A673 (cell line): ENCODE results near the gene GPHA2. TPM values are rescaled to one million over a fixed set of nuclear protein-coding genes. Genes with fewer than 3 reads are reported as not detected.

Experiments
- BruUV-seq: library from RNA; stranded (reverse); fragments of 400-500 nt; replicated peaks from 2 replicates; lab custom pipeline; 2021; lab: Mats Ljungman, UMichigan
- CTCF ChIA-PET: fragments of 300-600 bp; sonication (Branson Sonifier 250); formaldehyde crosslinking; loops from one replicate; lab custom pipeline; 2022; ENCODE audit warnings: antibody characterized with exemption; lab: Charles Lee
- POLR2A ChIA-PET: fragments of 300-600 bp; sonication (Branson Sonifier 250); formaldehyde crosslinking; loops from one replicate; lab custom pipeline; 2022; ENCODE audit warnings: antibody characterized with exemption; ENCODE audit not compliant: low non-redundant PET; lab: Charles Lee
- DNase-seq: peaks from one replicate; pipeline ENCODE4 v3.0.0-alpha.2; 2015; ENCODE audit warnings: low spot score
- H3K27ac ChIP-seq: fragments of 200-600 bp; sonication (generic); 2 replicates; pipeline ENCODE4 v1.5.1; 2016; ENCODE audit warnings: mixed run types, low read depth, mild to moderate bottlenecking, mixed read lengths, antibody characterized with exemption, low read length; ENCODE audit not compliant: poor library complexity, severe bottlenecking
- H3K27me3 ChIP-seq: fragments of 200-600 bp; sonication (generic); replicated peaks from 2 replicates; pipeline ENCODE4 v1.6.1; 2017; ENCODE audit warnings: mixed run types, low read depth, mild to moderate bottlenecking, mixed read lengths, antibody characterized with exemption, low read length; ENCODE audit not compliant: insufficient read depth, poor library complexity
- H3K36me3 ChIP-seq: fragments of 200-600 bp; sonication (generic); 2 replicates; pipeline ENCODE4 v1.6.1; 2016; ENCODE audit warnings: mixed run types, mild to moderate bottlenecking, mixed read lengths, antibody characterized with exemption, low read length; ENCODE audit not compliant: insufficient read depth, poor library complexity, severe bottlenecking
- H3K4me1 ChIP-seq: fragments of 200-600 bp; sonication (generic); 2 replicates; pipeline ENCODE4 v1.6.1; 2017; ENCODE audit warnings: mixed run types, mild to moderate bottlenecking, mixed read lengths, antibody characterized with exemption, low read length; ENCODE audit not compliant: insufficient read depth, poor library complexity, severe bottlenecking
- H3K4me3 ChIP-seq: fragments of 200-600 bp; sonication (generic); 2 replicates; pipeline ENCODE4 v1.5.1; 2016; ENCODE audit warnings: low read depth, mixed run types, mild to moderate bottlenecking, mixed read lengths, low read length; ENCODE audit not compliant: poor library complexity, severe bottlenecking
- H3K9me3 ChIP-seq: fragments of 200-600 bp; sonication (generic); 2 replicates; pipeline ENCODE4 v1.6.1; 2016; ENCODE audit warnings: mixed run types, low read depth, mild to moderate bottlenecking, mixed read lengths, antibody characterized with exemption, low read length; ENCODE audit not compliant: poor library complexity, severe bottlenecking
- CTCF ChIP-seq: fragments of 300-800, 200-600 bp; sonication (generic); conservative IDR thresholded peaks from 2 replicates; pipeline ENCODE4 v1.5.1; 2017; ENCODE audit warnings: low read depth, mild to moderate bottlenecking, antibody characterized with exemption, low read length, moderate library complexity, mixed read lengths
- EZH2 ChIP-seq: fragments of 200-600 bp; sonication (generic); IDR thresholded peaks from 2 replicates; pipeline ENCODE4 v1.6.1; 2017; ENCODE audit warnings: borderline replicate concordance, low read depth, mild to moderate bottlenecking, mixed read lengths, antibody characterized with exemption, low read length; ENCODE audit not compliant: poor library complexity, severe bottlenecking
- intact Hi-C: fragments of 100-400 bp; cut with micrococcal nuclease; formaldehyde crosslinking; loops from one replicate; pipeline ENCODE4 v1.10.0; 2022; ENCODE audit not compliant: unreplicated experiment
- total RNA-seq: library from RNA; stranded (reverse); gene quantifications from 2 replicates; pipeline ENCODE4 v1.2.3, GENCODE V29; 2021

Gene GPHA2
- total RNA-seq, 1 experiment from 2014 or later = not detected

DNA sequence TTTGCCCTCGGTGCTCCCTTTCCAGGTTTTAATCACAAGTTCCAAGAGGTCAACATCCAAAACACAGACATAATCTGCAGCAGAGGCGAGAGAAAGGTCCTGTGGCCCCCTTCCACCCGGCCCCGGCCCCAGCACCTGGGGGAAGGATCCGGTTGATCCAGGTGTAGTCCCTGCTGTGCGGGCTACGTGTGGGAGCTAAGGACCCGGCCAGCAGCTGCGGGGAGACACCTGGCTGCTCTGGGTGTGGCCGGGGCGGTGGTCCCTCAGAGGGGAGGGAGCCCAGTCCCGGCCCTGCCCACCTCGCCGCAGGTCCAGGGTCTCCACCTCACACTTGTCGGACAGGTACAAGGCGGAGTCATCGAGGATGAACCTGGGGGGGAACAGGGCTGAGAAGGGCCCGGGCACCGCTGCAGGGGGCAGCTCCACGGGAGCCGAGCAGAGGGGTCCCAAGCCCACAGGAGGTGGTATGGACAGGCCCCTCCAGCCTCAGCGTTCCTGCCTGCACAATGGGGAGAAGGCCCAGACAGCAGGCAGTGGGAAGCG, 32.3 kb downstream of the GPHA2 start:
- H3K4me3 ChIP-seq = no peak overlapping the region
- BruUV-seq = no TSS peak

GRCh38 chr11:64902102-64902900, 33.4 kb downstream of the GPHA2 start:
- Histone ChIP-seq H3K4me1 (no peaks in the 10 kb centered on the region), H3K4me3 (no peak overlapping the region), H3K36me3 (peaks cover 6% of the 10 kb centered on the region), H3K27ac (no peak overlapping the region), H3K9me3 (no peaks in the 10 kb centered on the region), H3K27me3 (no peaks in the 10 kb centered on the region)
- no peak for DNase-seq
- TF ChIP-seq EZH2 (no peak), CTCF (no peak)
- POLR2A ChIA-PET = no interaction called here
- CTCF ChIA-PET = no interaction called here
- no TSS peak for BruUV-seq
- intact Hi-C loops = no loop called here

More for the DNA sequence above, 32.3 kb downstream of the GPHA2 start:
- CTCF ChIA-PET = no interaction called here
- POLR2A ChIA-PET = no interaction called here
- Histone ChIP-seq H3K9me3 (no peaks in the 10 kb centered on the region), H3K27me3 (no peaks in the 10 kb centered on the region), H3K36me3 (peaks cover 12% of the 10 kb centered on the region), H3K27ac (no peak overlapping the region), H3K4me1 (no peaks in the 10 kb centered on the region)
- no peak for DNase-seq
- no peak for TF ChIP-seq CTCF
- no peak for TF ChIP-seq EZH2
- intact Hi-C loops = no loop called here

DNA sequence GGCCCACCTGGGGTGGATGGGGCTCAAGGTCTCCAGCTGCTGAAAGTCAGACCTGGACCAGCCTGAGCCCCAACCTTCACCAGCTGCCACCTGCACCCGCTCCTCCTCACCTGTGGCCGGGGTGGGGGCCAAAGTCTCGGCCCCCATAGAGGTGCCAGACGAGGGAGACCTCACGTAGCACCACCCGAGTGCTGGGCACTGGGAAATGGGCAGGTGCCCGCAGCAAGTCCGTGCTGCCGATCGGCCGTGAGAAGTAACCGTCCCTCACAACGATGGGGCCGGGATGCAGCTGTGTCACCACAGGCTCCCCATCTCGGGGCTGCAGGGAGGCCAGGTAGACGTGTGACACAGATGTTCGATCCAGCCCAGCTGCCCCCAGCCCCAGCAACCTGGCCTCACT, 34.9 kb downstream of the GPHA2 start:
- Histone ChIP-seq H3K9me3 (no peaks in the 10 kb centered on the region), H3K36me3 (peaks cover 4% of the 10 kb centered on the region), H3K4me1 (no peaks in the 10 kb centered on the region), H3K27ac (no peak overlapping the region), H3K4me3 (no peak overlapping the region), H3K27me3 (no peaks in the 10 kb centered on the region)
- DNase-seq = no peak
- TF ChIP-seq EZH2 = no peak
- POLR2A ChIA-PET = no interaction called here
- no TSS peak for BruUV-seq
- CTCF ChIA-PET = no interaction called here
- intact Hi-C loops = no loop called here
